ENCODE measurements around the gene VAV2. TPM values are rescaled to one million over a fixed set of nuclear protein-coding genes. Genes with fewer than 3 reads are reported as not detected.

VAV2 gene
- total and polyA plus RNA-seq, 2 experiments from 2014 or later: 8.1 to 28.9 TPM

DNA sequence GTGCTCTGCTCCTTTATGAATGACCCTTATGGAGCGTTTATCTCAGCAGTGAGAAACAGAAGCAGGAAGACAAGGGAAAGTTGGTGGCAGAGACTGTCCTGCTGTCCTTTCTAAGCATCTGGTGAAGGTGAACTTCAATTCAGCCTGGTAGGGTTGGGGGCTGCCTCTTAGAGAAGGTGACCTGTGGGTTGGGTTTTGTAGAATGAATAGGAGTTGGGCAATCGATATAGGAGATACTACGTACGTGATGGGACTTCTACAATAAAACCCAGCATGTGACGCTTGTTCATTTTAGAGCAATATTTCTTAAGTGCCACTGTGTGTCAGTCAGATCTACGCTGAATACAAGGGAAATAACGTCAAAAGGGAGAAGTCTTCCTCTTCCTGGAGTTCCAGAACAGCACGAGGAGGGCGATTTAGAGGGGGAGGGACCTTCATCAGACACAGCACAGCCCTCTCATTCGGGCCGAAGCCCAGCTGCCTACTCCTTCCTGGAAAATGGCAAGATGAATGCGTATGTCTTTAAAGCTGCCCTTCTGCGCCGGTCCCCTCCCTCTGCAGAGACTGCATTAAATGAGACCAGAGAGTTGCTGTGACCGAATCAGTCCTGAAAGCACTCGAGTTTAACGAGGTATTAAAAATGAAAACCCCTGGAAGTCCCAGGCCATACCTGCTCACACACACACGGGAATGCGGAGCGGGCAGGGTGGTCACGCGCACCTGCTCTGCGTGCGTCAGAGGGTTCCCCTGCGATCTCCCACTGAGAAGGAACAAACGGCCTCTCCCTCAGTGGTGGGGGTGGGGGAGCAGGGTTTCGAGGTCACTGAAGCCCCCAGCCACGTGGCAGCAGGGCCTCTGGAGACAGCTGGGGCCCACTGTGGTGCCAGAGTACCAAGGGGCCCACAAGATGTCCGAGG, 168.7 kb downstream of the VAV2 start:
- Mint-ChIP-seq H3K36me3 (ENCODE audit: low read depth) (no peaks in the 10 kb centered on the region), H3K9me3 (no peaks in the 10 kb centered on the region), H3K4me1 (peaks cover 46% of the 10 kb centered on the region), H3K4me3 (no peak overlapping the region), H3K27me3 (ENCODE audit: insufficient read depth, low read depth, poor library complexity) (peaks cover 15% of the 10 kb centered on the region), H3K27ac (peak overlapping the region; percentile 70)
- no peak for DNase-seq (ENCODE audit: low spot score)
- H4K20me1 ChIP-seq (replicated peaks; ENCODE audit: insufficient read depth): no peaks in the 10 kb centered on the region; the same call in 1 of the 2 replicates
- peaks cover 14% of the 10 kb centered on the region; the same call in 1 of the 2 replicates for H3K4me1 ChIP-seq (ENCODE audit: insufficient read depth)
- H3K36me3 ChIP-seq (ENCODE audit: insufficient read depth): no peaks in the 10 kb centered on the region
- H3K27me3 ChIP-seq (ENCODE audit: insufficient read depth): no peaks in the 10 kb centered on the region
- H3K4me3 ChIP-seq: no peak overlapping the region
- H3K27ac ChIP-seq (ENCODE audit: low read depth): peak overlapping the region; percentile 59; the same call in 1 of the 2 replicates
- TF ChIP-seq, protein P1, sequence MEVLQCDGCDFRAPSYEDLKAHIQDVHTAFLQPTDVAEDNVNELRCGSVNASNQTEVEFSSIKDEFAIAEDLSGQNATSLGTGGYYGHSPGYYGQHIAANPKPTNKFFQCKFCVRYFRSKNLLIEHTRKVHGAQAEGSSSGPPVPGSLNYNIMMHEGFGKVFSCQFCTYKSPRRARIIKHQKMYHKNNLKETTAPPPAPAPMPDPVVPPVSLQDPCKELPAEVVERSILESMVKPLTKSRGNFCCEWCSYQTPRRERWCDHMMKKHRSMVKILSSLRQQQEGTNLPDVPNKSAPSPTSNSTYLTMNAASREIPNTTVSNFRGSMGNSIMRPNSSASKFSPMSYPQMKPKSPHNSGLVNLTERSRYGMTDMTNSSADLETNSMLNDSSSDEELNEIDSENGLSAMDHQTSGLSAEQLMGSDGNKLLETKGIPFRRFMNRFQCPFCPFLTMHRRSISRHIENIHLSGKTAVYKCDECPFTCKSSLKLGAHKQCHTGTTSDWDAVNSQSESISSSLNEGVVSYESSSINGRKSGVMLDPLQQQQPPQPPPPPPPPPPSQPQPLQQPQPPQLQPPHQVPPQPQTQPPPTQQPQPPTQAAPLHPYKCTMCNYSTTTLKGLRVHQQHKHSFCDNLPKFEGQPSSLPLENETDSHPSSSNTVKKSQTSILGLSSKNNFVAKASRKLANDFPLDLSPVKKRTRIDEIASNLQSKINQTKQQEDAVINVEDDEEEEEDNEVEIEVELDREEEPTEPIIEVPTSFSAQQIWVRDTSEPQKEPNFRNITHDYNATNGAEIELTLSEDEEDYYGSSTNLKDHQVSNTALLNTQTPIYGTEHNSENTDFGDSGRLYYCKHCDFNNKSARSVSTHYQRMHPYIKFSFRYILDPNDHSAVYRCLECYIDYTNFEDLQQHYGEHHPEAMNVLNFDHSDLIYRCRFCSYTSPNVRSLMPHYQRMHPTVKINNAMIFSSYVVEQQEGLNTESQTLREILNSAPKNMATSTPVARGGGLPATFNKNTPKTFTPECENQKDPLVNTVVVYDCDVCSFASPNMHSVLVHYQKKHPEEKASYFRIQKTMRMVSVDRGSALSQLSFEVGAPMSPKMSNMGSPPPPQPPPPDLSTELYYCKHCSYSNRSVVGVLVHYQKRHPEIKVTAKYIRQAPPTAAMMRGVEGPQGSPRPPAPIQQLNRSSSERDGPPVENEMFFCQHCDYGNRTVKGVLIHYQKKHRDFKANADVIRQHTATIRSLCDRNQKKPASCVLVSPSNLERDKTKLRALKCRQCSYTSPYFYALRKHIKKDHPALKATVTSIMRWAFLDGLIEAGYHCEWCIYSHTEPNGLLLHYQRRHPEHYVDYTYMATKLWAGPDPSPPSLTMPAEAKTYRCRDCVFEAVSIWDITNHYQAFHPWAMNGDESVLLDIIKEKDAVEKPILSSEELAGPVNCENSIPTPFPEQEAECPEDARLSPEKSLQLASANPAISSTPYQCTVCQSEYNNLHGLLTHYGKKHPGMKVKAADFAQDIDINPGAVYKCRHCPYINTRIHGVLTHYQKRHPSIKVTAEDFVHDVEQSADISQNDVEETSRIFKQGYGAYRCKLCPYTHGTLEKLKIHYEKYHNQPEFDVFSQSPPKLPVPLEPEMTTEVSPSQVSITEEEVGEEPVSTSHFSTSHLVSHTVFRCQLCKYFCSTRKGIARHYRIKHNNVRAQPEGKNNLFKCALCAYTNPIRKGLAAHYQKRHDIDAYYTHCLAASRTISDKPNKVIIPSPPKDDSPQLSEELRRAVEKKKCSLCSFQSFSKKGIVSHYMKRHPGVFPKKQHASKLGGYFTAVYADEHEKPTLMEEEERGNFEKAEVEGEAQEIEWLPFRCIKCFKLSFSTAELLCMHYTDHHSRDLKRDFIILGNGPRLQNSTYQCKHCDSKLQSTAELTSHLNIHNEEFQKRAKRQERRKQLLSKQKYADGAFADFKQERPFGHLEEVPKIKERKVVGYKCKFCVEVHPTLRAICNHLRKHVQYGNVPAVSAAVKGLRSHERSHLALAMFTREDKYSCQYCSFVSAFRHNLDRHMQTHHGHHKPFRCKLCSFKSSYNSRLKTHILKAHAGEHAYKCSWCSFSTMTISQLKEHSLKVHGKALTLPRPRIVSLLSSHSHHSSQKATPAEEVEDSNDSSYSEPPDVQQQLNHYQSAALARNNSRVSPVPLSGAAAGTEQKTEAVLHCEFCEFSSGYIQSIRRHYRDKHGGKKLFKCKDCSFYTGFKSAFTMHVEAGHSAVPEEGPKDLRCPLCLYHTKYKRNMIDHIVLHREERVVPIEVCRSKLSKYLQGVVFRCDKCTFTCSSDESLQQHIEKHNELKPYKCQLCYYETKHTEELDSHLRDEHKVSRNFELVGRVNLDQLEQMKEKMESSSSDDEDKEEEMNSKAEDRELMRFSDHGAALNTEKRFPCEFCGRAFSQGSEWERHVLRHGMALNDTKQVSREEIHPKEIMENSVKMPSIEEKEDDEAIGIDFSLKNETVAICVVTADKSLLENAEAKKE (CRISPR knock-in tag; IDR thresholded peaks at IDR 0.05): no peak
- TF ChIP-seq EZH2 (IDR thresholded peaks at IDR 0.05; ENCODE audit: low read depth, unreplicated experiment): no peak
- no peak for TF ChIP-seq CREB1 (CRISPR knock-in tag; IDR thresholded peaks at IDR 0.05; ENCODE audit: low read depth)
- TF ChIP-seq POLR2AphosphoS5 (IDR thresholded peaks at IDR 0.05; ENCODE audit: low read depth): no peak
- TF ChIP-seq NANOG (IDR thresholded peaks at IDR 0.05; ENCODE audit: borderline replicate concordance): no peak
- TF ChIP-seq ZNF114 (CRISPR knock-in tag; IDR thresholded peaks at IDR 0.05): no peak
- TF ChIP-seq STAT1 (IDR thresholded peaks at IDR 0.05; ENCODE audit: unreplicated experiment): no peak
- no peak for TF ChIP-seq EZH2phosphoT487 (IDR thresholded peaks at IDR 0.05; ENCODE audit: unreplicated experiment)
- TF ChIP-seq, protein P2, sequence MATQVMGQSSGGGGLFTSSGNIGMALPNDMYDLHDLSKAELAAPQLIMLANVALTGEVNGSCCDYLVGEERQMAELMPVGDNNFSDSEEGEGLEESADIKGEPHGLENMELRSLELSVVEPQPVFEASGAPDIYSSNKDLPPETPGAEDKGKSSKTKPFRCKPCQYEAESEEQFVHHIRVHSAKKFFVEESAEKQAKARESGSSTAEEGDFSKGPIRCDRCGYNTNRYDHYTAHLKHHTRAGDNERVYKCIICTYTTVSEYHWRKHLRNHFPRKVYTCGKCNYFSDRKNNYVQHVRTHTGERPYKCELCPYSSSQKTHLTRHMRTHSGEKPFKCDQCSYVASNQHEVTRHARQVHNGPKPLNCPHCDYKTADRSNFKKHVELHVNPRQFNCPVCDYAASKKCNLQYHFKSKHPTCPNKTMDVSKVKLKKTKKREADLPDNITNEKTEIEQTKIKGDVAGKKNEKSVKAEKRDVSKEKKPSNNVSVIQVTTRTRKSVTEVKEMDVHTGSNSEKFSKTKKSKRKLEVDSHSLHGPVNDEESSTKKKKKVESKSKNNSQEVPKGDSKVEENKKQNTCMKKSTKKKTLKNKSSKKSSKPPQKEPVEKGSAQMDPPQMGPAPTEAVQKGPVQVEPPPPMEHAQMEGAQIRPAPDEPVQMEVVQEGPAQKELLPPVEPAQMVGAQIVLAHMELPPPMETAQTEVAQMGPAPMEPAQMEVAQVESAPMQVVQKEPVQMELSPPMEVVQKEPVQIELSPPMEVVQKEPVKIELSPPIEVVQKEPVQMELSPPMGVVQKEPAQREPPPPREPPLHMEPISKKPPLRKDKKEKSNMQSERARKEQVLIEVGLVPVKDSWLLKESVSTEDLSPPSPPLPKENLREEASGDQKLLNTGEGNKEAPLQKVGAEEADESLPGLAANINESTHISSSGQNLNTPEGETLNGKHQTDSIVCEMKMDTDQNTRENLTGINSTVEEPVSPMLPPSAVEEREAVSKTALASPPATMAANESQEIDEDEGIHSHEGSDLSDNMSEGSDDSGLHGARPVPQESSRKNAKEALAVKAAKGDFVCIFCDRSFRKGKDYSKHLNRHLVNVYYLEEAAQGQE (IDR thresholded peaks at IDR 0.05; ENCODE audit: unreplicated experiment): no peak
- peak; percentile 31 for ATAC-seq
- no peaks in the 10 kb centered on the region for H3F3A ChIP-seq (replicated peaks; ENCODE audit: low read depth)
- H3K9me2 ChIP-seq (ENCODE audit: insufficient read depth): no peaks in the 10 kb centered on the region
- no peak overlapping the region for H2AFZ ChIP-seq
- no peaks in the 10 kb centered on the region for H3K79me2 ChIP-seq (replicated peaks; ENCODE audit: insufficient read depth)
- no peak overlapping the region for H3K4me2 ChIP-seq

All from GM23338 (cell line).